Ramos (cell line): ENCODE measurements around the gene TRIM56.
"Not testable (repeated sequence)": the region's sequence is repeated elsewhere in the genome, so short reads cannot be mapped to it uniquely, and the experiment has no call there.

ENCODE experiments used
- in situ Hi-C: fragments of 300-500 bp; cut with MboI; formaldehyde crosslinking; loops from one replicate; pipeline ENCODE4 v1.14.3; 2022; ENCODE audit warnings: low sequenced_read_pairs; ENCODE audit not compliant: unreplicated experiment

TRIM56 gene, protein sequence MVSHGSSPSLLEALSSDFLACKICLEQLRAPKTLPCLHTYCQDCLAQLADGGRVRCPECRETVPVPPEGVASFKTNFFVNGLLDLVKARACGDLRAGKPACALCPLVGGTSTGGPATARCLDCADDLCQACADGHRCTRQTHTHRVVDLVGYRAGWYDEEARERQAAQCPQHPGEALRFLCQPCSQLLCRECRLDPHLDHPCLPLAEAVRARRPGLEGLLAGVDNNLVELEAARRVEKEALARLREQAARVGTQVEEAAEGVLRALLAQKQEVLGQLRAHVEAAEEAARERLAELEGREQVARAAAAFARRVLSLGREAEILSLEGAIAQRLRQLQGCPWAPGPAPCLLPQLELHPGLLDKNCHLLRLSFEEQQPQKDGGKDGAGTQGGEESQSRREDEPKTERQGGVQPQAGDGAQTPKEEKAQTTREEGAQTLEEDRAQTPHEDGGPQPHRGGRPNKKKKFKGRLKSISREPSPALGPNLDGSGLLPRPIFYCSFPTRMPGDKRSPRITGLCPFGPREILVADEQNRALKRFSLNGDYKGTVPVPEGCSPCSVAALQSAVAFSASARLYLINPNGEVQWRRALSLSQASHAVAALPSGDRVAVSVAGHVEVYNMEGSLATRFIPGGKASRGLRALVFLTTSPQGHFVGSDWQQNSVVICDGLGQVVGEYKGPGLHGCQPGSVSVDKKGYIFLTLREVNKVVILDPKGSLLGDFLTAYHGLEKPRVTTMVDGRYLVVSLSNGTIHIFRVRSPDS

DNA sequence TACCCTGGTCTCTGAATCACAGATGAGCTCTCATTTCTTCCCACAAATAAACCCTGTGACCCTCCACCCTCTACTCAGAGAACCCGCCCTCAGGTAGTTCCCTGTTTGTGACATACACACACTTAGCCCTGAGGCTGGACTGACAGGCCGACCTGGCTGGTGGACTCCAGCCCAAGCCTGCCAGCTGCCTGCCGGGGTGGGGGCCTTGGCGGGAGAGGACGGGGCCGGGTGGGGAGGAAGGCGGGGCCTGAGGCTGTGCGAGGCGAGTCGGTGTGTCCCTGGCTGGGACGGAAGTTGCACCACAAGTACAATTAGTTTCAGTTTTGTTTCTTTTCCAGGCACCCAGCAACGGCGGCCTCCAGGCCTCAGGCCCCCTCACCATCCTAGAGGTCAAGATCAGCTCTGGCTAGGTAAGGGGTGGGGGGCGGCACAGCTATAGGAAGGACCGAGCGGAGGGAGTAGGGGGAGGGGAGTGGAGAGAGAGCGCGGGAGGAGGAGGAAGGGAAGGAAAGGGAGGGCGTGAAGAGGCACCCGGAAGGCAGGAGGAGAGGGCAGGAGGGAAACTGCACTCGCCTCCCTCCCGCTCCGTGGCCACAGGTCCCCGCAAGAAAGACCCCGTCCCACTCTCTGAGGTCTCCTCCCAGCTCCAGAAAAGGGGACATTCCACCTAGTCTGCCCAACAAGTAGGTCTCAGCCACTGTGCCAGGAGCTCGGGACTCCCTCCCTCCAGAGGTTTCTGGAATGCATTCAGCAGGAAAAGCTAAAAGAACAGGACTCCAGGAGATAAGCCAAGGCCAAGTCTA lies at the start of gene TRIM56:
Gene TRIM56 (plus strand): TSS at position 320 of the 803 bp plus-strand sequence. CDS start 1,832 bp downstream, outside the sequence.
- in situ Hi-C loops = no loop called here

DNA sequence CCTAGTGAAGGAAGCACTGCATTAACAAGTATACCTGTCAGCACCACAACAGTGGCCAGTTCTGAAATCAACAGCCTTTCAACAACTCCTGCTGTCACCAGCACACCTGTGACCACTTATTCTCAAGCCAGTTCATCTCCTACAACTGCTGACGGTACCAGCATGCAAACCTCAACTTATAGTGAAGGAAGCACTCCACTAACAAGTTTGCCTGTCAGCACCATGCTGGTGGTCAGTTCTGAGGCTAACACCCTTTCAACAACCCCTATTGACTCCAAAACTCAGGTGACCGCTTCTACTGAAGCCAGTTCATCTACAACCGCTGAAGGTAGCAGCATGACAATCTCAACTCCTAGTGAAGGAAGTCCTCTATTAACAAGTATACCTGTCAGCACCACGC lies 49.3 kb upstream of the TRIM56 start:
- in situ Hi-C loops = no loop called here

DNA sequence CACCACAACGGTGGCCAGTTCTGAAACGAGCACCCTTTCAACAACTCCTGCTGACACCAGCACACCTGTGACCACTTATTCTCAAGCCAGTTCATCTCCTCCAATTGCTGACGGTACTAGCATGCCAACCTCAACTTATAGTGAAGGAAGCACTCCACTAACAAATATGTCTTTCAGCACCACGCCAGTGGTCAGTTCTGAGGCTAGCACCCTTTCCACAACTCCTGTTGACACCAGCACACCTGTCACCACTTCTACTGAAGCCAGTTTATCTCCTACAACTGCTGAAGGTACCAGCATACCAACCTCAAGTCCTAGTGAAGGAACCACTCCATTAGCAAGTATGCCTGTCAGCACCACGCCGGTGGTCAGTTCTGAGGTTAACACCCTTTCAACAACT lies 44.0 kb upstream of the TRIM56 start:
- in situ Hi-C loops = not testable (repeated sequence)

DNA sequence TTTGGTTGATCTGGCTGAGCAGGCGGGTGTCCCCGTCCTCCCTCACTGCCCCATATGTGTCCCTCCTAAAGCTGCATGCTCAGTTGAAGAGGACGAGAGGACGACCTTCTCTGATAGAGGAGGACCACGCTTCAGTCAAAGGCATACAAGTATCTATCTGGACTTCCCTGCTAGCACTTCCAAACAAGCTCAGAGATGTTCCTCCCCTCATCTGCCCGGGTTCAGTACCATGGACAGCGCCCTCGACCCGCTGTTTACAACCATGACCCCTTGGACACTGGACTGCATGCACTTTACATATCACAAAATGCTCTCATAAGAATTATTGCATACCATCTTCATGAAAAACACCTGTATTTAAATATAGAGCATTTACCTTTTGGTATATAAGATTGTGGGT lies 26.9 kb upstream of the TRIM56 start:
- in situ Hi-C loops = loop anchor here (10.0 kb wide), 1 partner anchor 274 kb away; no protein-coding TSS in a partner anchor

DNA sequence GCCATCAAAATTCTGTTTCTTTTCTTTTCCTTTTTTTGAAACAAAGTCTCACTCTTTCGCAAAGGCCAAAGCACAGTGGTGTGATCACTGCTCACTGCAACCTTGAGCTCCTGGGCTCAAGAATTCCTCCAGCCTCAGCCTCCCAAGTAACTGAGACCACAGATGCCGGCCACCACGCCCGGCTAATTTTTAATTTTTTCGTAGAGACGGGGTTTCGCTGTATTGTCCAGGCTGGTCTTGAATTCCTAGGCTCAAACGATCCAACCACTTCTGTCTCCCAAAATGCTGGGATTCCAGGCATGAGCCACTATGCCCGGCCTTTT lies 25.7 kb upstream of the TRIM56 start:
- in situ Hi-C loops = loop anchor here (10.0 kb wide), 1 partner anchor 275 kb away; no protein-coding TSS in a partner anchor

DNA sequence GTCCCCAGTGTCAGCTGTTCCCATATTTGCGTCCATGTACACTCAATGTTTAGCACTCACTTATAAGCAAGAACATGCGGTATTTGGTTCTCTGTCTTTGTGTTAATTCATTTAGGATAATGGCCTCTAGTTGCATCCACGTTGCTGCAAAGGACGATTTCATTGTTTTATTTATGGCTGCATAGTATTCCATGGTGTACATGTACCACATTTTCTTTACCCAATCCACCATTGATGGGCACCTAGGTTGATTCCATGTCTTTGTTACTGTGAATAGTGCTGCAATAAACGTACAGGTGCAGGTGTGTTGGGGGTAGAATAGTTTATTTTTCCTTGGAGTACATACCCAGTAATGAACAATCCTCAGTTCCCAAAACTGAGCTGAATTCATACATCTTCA lies 24.3 kb upstream of the TRIM56 start:
- in situ Hi-C loops = no loop called here

DNA sequence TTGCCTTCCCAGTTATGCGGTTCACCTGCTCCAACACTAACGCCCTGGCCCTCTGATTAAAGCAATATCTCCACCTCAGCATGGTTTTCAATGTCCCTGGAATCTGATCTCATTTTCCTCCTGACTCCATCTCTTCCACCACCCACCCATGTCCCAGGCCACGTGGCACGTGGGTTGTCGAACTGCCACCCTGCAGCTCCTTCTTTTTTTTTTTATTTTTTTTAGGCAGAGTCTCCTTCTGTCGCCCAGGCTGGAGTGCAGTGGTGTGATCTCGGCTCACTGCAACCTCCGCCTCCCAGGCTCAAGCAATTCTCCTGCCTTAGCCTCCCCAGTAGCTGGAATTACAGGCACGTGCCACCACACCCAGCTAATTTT lies 21.1 kb upstream of the TRIM56 start:
- in situ Hi-C loops = not testable (repeated sequence)

DNA sequence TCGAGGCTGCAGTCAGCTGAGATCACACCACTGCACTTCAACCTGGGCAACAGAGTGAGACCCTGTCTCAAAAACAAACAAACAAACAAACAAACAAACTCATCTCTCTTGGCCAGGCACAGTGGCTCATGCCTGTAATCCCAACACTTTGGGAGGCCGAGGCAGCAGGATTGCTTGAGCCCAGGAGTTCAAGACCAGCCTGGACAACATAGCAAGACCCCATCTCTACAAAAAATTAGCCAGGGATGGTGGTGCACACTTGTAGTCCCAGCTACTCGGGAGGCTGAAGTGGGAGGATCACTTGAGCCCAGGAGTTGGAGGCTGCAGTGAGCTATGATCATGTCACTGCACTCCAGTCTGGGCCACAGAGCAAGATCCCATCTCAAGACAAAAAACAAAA lies 20.1 kb upstream of the TRIM56 start:
- in situ Hi-C loops = loop anchor here (5.0 kb wide), 1 partner anchor 173 kb away; no protein-coding TSS in a partner anchor

DNA sequence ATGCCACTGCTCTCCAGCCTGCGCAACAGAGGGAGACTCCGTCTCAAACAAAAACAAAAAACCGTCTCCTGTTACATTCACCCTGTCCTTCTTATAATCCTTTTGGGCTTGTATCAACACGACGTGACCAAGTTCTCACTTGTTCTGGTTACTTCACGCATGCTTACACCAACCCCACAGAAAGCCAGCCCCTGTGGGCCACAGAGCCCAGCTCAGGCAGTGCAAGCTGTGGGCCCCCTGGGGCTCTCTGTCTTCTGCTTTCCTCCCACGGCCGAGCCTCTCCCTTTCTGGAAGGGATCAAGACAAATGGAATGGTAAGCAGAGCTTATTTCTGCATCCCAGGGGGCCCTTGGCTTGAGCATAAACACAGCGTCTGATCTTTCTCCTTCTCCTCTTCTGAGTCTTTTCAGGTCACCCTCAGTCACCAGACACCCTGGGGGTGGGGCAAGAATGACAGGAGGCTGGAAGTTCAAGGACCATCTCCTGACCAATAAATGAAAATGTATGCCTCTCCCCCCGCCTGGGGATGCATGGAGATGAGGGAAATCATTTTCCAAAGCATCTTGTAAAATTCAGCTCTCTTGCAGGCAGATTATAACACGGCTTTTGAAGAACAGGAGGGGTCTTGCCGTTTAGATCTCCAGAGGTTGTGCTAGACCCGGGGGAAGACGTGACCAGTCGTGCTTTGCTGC lies 19.0 kb upstream of the TRIM56 start:
- in situ Hi-C loops = loop anchor here (5.0 kb wide), 1 partner anchor 174 kb away; no protein-coding TSS in a partner anchor

DNA sequence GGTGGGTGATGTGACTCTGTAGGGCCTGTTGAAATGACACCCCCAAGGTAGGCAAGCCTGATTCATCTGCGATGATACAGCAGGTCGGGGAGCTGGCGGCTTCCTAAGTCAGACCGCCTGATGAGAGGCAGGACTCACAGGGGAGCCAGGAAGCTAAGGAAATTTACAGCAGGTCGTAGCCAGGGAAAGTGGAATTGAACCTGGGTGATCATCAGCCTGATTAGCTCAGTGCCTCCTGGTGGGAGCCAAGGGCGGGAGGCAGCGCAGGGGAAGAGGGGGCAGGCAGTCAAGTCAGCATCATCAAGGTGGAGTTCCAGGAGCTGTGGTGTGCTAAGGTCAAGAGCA lies 18.5 kb upstream of the TRIM56 start:
- in situ Hi-C loops = loop anchor here (5.0 kb wide), 1 partner anchor 175 kb away; no protein-coding TSS in a partner anchor

DNA sequence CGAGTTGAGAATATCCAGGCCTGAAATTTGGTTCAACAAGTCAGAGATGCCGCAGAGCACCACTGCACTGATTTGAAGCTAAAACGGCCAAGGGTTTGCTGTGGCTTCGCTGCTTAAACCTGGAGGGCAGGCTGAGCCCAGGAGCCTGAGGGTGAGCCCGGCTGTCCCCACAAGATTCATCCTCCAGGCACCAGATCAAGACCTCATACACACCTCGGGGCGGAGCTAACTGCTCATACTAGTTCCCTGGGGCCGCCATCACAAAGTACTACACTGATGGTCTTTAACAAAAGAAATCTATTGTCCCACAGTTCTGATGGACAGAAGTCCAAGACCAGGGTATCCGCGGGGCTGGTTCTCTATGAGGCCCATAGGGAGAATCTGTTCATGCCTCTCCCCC lies 16.9 kb upstream of the TRIM56 start:
- in situ Hi-C loops = loop anchor here (5.0 kb wide), 1 partner anchor 176 kb away; no protein-coding TSS in a partner anchor

DNA sequence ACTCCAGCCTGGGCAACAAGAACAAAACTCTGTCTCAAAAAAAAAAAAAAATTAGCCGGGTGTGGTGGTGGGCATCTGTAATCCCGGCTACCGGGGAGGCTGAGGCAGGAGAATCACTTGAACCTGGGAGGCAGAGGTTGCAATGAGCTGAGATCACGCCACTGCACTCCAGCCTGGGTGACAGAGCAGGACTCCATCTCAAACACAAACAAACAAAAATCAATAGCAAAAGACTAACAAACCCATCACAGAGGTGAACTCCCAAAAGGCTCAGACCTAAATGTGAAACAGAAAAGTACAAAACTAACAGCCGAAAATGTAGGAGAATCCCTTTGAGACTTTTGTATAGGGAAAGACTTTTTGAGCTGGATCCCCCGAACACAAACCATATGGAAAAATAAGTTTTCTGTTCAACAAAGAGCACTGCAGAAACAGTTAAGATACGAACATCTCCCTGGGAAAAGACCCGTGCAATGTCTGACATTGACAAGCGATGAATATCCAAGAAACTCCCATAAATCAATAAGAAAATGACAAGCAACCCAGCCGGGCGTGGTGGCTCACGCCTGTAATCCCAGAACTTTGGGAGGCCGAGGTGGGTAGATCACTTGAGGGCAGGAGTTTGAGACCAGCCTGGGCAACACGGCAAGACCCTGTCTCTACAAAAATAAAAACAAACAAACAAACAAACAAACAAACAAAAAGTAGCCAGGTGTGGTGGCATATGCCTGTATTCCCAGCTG lies 13.7 kb upstream of the TRIM56 start:
- in situ Hi-C loops = not testable (repeated sequence)

DNA sequence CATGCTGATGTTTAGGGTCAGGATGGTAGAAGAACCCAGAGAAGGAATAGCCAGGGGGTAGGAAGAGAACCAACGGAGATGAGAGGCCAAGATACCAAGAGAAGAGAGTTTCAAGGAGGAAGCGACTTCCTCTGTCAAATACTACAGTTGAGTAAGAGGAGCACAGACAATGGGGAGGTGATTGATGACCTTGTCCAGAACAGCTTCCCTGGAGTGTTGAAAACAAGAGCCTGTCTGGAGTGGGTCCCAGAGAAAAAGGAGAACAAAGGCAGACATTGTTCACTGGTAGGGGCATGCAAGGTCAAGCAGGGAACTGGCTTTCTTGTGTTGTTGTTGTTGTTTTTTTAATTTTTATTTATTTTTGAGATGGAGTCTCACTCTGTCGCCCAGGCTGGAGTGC lies 9.6 kb upstream of the TRIM56 start:
- in situ Hi-C loops = no loop called here

DNA sequence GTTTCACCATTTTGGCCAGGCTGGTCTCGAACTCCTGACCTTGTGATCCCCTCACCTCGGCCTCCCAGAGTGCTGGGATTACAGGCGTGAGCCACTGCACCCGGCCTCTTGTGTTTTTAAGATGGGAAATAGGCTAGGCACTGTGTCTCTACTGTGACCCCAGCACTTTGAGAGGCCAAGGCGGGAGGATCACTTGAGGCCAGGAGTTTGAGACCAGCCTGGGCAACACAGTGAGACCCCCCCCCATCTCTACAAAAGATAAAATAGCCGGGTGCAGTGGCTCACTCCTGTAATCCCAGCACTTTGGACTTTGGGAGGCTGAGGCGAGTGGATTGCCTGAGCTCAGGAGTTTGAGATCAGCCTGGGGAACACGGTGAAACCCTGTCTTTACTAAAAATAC lies 9.1 kb upstream of the TRIM56 start:
- in situ Hi-C loops = not testable (repeated sequence)

DNA sequence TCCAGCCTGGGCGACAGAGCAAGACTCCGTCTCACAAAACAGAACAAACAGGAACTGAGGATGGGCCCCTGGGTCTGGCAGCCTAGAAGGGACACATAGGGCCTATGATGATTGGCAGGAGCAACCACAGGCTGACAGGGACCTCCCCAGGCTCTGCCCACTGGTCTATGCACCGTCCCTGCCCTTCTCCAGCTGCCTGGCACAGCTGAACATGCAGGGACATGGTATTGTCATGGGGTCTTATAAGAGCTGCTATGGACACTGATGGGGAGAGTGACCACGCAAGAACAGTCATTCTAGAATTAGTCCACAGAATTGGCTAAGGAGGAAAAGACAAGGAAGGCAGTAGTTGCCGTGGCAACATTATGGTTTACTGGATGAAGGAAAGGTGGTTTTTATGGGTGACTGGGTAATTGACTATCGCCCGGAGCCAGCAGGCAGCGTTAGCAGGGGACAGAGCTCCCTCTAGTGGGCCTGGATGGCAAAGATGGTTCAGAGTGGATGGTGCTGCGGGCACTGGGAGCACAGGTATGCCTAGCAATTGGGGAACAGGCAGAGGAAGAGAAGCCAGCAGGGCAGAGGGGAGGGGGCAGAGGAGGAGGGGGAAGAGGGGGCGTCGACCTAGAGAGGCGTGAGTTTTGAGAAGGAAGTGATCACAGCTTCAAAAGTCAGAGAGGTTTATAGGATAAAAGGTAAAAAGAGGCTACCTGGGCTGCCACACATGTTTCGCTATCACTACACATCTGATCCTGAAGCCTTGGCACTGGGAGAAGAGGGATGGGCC lies 7.8 kb upstream of the TRIM56 start:
- in situ Hi-C loops = no loop called here

DNA sequence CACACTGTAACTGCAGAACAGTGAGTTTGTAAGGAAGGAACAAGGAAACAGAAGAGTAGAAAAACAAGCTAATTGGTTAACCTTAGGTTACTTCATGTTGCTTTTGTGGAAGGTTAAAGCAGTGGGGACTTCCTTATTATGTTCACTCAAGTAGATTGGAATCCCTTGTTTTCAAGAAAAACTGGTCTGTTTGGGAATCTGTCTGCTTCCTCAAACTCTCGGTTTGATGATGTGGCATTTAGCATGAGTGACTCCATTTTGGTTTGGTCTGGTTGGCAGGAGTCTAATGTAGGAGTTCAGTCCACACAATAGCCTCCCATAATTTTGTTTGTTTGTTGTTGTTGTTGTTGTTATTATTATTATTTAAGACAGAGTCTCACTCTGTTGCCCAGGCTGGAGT lies 3.8 kb upstream of the TRIM56 start:
- in situ Hi-C loops = no loop called here

DNA sequence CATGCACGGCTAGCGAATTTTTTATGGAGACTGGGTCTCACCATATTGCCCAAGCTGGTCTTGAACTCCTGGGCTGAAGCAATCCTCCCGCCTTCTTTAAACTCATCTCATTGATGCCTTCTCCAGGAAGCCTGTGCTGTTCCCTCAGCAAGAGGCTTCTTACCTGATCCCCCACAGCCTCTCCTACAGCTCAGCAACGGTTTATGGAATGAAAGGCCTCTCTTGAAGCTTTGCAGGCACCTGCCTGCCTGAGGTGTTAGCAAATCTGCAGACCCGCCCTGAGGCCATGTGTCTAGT lies 468 bp upstream of the TRIM56 start:
- in situ Hi-C loops = no loop called here

DNA sequence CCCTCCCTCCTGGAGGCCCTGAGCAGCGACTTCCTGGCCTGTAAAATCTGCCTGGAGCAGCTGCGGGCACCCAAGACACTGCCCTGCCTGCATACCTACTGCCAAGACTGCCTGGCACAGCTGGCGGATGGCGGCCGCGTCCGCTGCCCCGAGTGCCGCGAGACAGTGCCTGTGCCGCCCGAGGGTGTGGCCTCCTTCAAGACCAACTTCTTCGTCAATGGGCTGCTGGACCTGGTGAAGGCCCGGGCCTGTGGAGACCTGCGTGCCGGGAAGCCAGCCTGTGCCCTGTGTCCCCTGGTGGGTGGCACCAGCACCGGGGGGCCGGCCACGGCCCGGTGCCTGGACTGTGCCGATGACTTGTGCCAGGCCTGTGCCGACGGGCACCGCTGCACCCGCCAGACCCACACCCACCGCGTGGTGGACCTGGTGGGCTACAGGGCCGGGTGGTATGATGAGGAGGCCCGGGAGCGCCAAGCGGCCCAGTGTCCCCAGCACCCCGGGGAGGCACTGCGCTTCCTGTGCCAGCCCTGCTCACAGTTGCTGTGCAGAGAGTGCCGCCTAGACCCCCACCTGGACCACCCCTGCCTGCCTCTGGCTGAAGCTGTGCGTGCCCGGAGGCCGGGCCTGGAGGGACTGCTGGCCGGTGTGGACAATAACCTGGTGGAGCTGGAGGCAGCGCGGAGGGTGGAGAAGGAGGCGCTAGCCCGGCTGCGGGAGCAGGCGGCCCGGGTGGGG lies 2.2 kb downstream of the TRIM56 start:
- in situ Hi-C loops = no loop called here
